HG02884 (cell line): ENCODE data around the gene SV2B.

Source experiments
- ATAC-seq: cut with Tn5 transposase; IDR thresholded peaks from one replicate; pipeline ENCODE4 v1.9.1; 2021; ENCODE audit warnings: mild to moderate bottlenecking, moderate library complexity; ENCODE audit not compliant: unreplicated experiment

The SV2B gene

DNA sequence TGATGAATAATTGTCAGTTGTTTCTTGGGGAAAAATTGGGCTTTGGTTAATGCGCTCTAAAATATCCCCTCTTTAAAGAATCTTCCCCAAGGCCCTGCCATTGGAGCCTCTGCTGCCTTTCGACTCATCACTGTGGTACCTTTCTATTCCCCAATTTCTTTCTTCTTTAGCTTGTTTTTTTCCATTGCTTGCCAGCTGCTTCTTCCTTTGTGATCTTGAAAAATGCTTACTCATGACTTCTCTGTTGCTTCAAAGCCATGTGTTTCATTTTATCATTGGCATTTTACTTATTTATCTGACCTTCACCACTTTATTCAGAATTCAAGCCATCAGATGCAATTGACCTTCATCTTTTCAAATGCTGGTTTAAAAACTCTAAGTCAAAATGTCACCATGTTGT is 84.4 kb downstream of the SV2B start:
- ATAC-seq: no peak

DNA sequence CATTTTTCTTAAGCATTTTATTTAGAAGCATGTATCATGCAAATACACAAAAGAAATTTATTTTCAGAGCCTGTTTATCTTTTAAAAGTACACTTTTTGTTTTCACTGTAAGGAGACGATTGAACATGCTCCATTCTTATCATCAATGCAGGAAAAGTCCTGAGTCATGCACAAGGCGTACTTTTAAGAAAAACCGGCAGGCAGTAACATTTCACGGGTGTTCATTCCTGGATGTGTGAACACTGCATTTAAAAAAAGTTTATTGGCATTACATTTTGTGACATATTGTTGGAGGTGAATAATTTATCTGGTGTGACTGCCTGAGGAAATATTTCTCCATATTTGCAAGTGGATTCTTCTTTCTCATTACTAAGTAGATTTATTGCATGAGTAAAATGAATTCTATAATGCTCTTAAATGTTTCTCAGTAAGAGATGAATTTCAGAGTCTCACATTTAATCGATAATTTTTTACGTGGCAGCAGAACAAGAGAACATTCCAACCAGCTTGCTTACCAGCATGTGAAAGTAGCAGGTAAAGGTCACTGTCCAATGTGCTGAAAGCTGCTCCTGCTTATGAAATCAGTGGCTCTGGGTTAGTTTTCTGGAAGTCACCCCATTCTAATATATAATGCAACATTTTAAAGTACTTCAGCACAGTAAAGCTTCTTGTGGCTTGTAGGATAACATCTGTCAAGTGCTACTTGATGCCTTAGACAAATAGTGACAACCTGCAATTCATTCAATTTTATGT is 87.0 kb downstream of the SV2B start:
- ATAC-seq: no peak

DNA sequence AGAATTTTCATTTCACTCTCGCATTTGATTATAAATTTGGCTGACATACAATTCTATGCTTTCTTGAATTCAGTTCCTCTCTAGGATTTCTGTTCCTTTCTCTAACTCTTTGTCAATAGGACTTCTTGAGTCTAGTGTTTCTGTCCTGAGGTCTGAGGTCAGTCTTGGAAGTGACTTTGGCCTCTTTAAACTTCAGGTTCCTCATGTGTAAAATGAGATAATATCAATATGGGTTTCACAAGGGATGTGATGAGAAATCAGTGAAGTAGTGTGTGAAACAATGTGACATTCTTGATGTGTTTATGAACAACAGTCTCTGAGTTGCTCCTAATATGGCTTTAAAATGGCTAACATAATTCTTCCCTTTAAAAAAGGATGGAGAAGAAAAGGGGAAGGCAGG is 92.2 kb downstream of the SV2B start:
- ATAC-seq: no peak

DNA sequence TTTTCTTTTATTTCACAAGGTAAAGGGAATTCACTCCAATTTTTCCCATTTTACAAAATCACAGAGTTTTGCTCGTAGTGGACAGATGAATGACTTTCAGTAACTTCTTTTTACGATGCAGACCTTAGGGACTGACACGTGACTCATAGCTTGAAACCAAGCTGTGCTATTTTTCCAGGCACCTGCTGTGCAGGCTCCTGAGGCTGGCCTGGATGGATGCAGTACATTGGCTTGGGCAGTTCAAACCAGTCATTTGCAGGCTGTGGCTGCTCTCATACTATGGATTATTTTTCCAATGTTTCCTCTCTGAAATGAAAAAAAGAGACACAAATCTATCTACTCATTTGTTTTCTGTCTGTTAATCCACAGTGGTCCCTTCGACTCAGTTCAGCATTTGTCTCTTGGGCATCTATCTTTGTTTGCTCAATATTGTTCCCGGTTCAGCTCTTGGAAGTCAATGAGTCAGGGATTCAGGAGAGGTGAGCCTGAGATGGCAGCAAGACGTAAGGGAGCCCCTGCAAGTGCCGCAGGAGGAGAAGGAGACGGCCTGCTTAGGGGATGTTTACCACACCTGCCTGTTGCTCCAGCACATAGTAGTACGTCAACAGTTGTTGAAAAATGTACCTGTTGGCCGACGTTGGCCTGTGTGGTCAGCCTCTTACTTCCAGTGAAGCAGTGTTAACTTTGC is 92.8 kb downstream of the SV2B start:
- no peak for ATAC-seq

DNA sequence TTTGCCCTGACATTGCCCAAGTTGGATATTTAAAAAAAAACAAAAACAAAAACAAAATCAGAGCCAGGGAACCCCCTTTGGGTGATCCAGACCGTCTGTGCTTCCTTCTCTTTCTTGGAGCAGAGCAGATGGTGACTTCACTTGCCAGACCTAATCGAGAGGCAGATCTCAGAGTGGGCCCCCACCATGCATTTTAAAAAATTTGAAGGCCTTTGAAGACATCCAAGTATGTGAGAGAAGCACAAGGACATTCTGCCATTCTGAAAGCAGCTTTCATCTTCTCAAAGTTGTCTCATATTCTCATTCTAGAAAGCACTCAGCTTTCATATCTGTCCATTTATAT is 93.3 kb downstream of the SV2B start:
- ATAC-seq: no peak

DNA sequence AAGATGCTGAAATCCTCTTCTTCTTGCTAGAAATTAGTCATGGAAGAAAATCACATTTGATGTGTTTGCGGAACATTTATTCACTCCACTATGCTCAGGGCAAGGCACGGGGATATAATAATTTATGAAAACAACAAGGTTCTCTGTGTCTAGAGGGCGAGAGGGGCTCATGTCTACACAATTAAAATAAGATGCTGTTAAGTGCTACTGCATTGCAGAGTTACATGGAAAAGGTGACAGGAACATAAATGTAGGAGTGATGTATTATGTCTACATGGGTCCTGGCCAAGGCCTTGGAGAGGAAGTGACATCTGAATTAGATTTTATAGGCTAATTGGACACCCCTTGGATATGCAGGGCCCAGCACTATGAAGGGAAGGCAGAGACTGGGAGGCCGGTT is 96.1 kb downstream of the SV2B start:
- no peak for ATAC-seq

DNA sequence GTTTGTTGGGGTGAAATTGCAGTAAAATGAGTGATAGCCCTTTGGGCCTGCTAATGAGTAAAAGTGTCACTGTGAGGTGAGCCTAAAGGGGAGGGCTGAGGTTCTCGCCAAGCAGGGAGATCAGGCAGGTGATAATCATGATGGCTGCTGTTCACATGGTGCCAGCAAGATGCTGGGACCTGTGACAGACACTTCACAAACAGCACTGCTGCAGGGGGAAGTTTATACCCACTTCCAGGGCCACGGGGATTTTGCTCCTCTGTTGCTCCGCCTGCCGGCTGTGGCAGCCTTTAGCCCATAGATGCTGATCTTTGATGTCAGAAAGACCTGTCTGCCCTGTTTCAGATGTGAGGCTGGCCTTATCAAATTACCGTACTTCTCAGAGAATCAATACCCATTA is 96.7 kb downstream of the SV2B start:
- ATAC-seq: no peak

DNA sequence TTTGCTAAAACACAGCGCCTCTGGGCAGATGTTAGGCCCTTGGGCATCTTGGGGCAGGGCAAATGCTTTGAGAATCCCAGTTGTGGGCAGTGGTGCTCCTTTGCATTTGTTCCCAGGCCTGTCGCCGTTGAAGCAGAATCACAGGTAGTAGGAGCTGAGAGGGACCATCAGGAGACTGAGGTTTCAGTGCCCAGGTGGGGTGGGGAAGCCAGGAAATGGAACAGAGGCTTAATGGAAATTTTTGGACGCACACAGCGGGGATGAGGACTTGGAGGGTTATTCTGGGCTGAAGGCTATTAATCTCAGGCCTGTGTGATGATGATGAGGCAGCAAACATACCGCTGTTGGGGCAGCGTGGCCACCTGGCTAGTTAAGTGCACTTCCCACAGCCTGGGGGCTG is 99.5 kb downstream of the SV2B start:
- ATAC-seq: no peak

DNA sequence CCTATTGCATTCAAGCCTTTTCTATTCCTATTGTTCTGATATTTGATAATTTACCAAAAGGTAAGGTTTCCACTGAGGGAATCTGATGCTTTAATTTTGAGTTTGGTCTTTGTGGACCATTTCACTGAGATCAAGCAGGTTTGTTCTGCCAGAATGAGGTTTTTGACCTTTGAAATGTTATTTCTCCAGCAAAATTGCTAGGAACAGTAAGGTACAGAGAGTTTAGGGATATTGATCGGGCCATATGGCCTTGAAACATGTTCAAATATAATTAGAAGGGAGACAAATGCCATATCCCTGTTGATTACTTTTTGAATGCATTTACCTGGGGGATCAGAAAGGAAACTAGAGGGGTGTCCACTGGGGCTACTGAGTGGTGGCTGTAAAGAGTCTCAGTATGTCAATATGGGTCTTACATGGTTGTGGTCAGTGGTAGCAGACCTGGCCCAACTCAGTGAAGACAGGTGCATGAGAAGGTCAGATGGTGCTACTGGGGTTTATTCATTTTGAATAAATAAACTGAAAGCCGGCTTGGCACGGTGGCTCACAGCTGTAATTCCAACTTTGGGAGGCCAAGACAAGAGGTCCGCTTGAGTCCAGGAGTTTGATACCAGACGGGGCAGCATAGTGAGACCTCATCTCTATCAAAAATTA is 100.2 kb downstream of the SV2B start:
- ATAC-seq: no peak

DNA sequence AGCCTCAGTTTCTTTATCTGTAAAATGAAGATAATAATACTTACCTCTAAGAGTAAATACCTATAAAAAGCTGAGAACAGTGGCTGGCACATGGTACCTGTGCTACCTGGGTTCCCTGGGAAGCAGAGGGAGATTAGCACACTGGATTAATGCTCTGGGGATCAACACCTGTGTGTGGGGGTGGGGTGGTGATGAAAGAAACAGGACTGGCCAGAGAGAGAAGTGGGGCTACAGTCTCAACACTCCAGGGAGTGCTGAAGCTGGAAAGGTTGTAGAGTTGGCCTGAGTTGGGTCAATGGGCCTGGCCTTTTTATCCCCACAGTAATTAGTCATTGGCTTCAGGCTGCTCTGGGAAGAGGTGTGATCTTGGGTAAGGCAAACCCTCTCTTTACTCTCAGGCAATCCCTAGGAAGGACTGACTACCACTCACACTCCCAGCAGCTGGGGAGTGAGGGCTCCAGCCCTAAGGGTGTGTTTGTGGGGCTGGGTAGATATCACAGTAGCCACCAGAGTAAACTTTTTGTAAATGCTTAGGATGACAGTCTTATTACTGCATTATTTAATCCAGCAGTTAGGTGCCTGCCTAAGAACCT is 102.5 kb downstream of the SV2B start:
- ATAC-seq: no peak

DNA sequence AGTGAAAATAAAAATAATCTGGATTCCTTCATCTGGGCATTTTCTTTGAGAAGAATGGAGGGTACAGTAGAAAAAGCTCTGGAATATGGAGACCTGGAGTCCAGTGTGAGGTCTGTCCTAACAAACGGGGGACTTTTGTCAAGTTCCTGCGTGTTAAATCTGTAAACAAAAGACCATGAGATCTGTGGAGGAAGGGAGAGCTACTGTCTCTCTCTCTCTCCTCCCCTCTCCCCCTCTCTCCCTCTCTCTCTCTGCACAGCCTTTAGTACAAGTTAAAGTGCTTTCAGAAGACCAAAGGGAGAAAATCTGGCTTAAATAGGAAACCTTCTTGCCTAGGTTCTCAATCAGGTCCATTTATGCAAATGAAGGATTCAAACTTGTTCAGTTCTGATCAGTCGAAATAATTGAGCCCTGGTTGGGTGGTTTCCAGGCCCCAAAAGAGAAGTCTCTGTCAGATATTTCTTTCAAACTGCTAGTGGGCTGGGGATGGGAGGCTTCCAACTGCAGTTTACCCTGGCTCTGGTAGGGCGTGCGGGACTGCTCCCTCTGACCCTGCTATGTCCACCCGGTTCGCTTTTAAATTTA is 103.7 kb downstream of the SV2B start:
- ATAC-seq: no peak

DNA sequence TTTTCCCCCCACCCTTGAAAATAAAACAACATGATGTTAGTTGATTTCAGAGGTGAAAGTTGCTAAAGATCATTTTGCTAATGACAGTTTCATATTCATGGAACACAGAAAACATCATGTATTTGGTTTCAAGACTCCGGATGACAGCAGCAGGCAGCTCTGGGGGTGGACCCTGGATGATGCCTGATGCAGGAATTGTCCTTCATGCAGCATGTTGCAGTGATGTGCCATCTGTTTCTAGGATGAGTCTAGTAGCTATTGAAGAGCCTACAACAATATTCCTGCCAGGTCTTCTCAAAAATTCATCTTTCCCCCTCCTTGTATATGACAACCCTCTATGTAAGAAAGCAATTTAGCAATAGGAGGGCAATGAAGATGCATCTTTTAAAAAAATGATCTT is 108.3 kb downstream of the SV2B start:
- ATAC-seq: no peak

DNA sequence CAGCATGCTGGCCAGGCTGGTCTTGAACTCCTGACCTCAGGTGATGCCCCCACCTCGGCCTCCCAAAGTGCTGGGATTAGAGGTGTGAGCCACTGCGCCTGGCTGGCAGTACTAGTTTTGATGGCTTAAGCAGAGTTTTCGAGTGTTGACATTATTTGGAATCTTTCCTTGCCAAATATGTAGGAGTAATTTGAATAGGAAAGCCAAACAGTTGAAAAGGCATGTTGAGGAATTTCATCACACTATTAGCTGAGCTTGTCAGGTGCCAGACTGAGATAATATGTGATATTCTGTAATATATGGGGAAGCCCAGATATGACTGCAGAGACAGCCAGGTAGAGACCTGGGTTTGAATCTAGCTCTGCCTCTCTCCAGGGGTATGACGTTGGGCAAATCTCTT is 109.3 kb downstream of the SV2B start:
- ATAC-seq: no peak

DNA sequence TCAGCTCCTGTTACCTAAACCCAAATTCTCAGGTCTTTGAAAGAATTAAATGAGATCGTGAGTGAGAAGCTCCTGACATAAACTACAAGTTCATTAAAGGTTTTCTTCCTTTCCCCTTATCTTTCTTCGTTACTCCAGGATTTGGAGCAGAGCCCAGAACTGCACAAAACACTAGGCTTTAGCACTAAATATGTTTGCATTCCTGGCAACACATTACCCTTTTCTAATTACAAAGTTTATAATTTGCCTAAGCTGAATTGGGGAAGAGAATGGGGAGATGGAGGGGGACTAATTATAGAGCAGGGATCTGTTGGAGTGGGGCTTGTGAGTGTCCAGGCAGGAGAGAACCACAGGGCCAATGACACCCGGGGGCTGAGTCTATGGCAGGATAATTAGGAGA is 109.7 kb downstream of the SV2B start:
- no peak for ATAC-seq

DNA sequence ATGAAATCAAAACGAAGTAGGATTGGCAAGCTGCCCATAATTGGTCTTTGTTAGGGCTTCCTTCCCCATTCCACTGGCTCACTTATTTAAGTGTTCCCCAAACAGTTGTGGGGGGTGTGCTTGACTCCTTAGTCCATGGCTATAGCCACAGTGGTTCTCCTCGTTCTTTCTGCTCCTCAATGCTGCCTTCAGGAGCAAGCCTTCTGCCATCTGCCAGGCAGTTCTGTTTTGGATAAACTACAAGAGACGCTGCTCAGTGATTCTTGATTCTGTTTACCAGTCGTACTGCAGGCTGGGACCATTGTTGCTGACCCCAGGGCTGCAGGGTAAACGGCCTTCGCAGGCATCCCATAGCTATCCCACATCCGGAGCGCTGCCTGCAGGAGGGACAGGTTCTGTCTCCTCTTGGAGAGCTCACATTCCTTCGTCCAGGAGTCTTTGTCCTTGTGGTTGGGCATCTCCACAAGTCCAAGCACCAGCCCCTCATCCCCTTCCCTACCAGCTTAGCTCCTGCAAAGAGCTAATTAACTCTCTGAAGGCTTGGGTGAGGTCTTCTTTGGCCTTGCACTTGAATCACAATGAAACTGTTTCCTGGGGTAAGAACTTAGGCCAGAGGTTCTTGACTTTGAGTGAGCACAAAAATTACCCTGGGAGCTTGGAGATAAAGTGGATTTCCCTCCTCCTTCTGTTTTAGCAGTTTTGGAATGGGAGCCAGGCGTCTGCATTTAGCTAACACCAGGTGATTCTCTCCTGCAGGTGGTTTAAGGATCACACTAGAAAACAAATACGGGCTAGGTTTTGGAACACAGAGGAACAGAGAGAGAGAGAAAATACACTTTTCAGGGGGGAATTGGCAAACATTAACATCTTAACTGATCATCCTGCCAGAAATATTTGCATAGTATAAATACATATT is 114.9 kb downstream of the SV2B start:
- no peak for ATAC-seq

DNA sequence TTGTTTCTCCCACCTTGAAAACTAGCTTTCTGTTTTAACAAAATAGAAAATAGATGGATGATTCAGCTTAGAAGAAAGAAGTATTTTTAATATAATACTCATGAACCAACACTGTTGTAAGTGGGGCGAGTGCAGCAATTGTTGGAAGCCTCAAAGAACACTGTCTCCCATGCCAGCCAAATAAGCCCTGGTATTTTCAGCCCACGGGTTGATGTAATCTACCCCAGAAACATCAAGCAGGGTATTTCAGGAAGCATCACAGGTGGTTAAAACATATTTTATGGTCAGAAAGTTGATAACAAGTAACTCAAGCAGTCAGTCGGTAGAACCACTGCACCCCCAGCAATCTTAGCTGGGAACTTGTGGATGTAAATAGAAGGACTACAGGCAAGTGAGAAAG is 115.9 kb downstream of the SV2B start:
- no peak for ATAC-seq

DNA sequence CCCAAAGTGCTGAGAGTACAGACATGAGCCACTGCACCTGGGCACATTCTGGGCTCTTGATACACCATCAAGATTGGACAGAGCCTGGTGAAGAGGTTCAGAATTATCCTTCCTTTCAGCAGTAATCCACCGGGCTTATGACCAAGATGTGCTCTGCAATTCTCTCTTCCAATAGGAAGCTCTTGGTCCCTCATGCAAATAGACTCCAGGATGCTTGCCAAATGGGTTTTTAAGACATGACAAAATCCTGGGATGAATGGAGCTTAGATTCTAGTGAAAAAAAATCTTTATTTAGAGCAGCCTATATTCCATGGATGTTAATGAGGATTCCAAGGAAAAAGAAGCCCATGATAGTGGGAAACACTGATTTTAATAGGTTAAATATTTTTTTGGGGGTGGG is 119.1 kb downstream of the SV2B start:
- no peak for ATAC-seq

DNA sequence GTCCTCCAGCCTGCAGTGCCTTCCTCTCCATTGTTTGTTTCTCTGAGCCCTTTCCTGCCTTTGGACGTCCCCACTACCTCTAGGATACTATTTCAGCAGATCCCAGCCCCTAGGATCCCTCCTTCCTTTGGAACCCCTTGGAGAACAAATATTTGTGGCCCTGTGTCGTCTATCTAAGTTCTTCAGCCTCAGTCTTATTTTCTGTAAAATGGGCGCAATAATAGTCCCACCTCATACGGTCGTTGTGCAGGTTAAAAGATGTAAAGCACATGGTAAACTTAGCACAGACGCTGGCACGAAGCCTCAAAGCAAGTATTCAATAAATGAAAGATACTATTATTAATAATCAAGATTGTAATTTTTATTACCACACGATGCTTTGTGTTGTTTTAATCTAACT is 122.0 kb downstream of the SV2B start:
- no peak for ATAC-seq

DNA sequence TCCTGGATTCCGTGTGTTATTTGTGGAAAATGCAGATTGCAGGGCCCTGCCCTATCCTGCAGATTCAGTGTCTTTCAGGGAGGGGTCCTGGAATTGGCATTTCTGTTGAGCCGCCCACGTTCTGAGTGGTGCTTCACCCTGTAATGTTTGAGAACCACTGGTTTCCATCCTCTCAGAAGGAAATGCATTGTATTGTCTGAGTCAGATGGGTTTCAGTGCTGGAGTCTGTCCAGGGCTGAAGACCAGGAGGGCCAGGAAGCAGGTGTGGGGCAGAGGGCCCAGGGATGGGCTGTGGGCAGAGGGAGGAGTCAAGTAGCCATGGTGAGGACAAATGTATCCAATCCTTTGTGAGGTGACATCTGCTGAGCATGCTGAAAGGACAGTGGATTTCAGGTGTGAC is 123.8 kb downstream of the SV2B start:
- no peak for ATAC-seq

DNA sequence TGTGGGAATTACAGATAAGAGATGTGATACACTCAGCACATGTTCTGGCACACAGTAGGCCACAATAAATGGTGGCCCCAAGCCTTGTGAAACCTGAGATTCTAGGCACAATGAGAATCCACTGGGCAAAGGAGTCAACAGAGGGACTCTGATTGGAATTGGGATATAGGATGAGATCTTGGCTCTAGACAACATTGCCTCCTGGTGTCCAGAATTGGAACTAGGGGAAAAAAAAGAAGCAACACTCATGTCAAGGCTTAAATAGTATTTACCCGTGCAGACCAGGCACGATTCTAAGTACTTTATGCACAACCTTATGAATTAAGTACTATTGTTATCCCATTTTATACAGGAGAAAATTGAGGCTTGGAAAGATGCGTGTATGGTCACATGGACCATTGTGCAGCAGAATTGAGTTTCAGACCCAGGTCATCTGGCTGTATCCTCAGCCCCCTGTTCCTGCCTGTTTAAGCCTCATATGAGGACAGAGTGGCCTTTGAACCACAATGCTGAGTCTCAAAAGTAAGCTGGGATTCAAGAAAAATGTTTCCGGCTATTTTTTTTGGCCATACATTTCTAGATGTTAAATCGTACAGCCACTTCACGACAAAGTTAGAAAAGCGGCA is 124.8 kb downstream of the SV2B start:
- no peak for ATAC-seq
